Breast epithelium (tissue), 4 donors: ENCODE data around the gene SDR42E2. TPM values are rescaled to one million over a fixed set of nuclear protein-coding genes. Genes with fewer than 3 reads are reported as not detected.
A peak's percentile ranks its signal among the peaks of the same experiment; 100 is the strongest.

Experiments
- DNase-seq, 2 donors: peaks; one replicate each; pipeline ENCODE4 v3.0.0-alpha.2; 2019; ENCODE audit warnings: low spot score in 2 of 2
- H3K27ac ChIP-seq, 2 donors: fragments of 200-600 bp; sonication (generic) in 1 of 2; one replicate each; pipeline ENCODE4 v1.5.1; 2016 to 2019; ENCODE audit warnings: mild to moderate bottlenecking in 1 of 2
- H3K27me3 ChIP-seq, 2 donors: fragments of 200-600 bp; sonication (generic) in 1 of 2; one replicate each; pipeline versions ENCODE4 v1.5.1 to v1.6.0; 2017 to 2019; ENCODE audit warnings: control low read depth in 1 of 2, mild to moderate bottlenecking in 1 of 2
- H3K36me3 ChIP-seq: fragments of 200-600 bp; one replicate; pipeline ENCODE4 v1.5.1; 2019
- H3K4me1 ChIP-seq, 2 donors: fragments of 200-600 bp; sonication (generic); one replicate each; pipeline ENCODE4 v1.5.1; 2016 to 2019; ENCODE audit warnings: control low read depth in 1 of 2
- H3K4me3 ChIP-seq, 3 donors: fragments of 200-600 bp; sonication (generic); 1 replicate in 2 of 3; 2 replicates in 1 of 3; pipeline ENCODE4 v1.5.1; 2016 to 2019; ENCODE audit warnings: mild to moderate bottlenecking in 3 of 3, moderate library complexity in 2 of 3
- H3K9me3 ChIP-seq, 2 donors: fragments of 200-600 bp; sonication (generic) in 1 of 2; one replicate each; pipeline ENCODE4 v1.5.1; 2016 to 2019; ENCODE audit warnings: control low read depth in 1 of 2
- CTCF ChIP-seq, 3 donors: fragments of 450-650 bp; IDR thresholded peaks; one replicate each; pipeline ENCODE4 v1.5.1; 2016 to 2017; ENCODE audit warnings: antibody characterized with exemption in 3 of 3, mild to moderate bottlenecking in 3 of 3, moderate library complexity in 3 of 3
- POLR2A ChIP-seq: fragments of 450-650 bp; IDR thresholded peaks from one replicate; pipeline ENCODE4 v1.6.1; 2016; ENCODE audit warnings: antibody characterized with exemption, mild to moderate bottlenecking, moderate library complexity
- POLR2AphosphoS5 ChIP-seq, 3 donors: sonication (generic); formaldehyde crosslinking; IDR thresholded peaks; one replicate each; pipeline ENCODE4 v1.6.1; 2017; ENCODE audit warnings: antibody characterized with exemption in 3 of 3
- intact Hi-C: fragments of 100-400 bp; cut with DNase I; formaldehyde crosslinking; loops from one replicate; pipeline ENCODE4 v1.15.1; 2023; ENCODE audit warnings: low total_unique reads
- total RNA-seq, 3 donors: library from RNA; depleted of rRNA; stranded (reverse); fragments of >200 nt; gene quantifications; one replicate each; pipeline ENCODE4 v1.1.0, GENCODE V29; 2016

Gene SDR42E2
- total RNA-seq, 3 donors from 2014 or later = 0.16 TPM; not detected in 2

- H3K27ac ChIP-seq = no peak overlapping the region
These were observed 60.7 kb downstream of the SDR42E2 start for GRCh38 chr16:22222998-22223397.

GRCh38 chr16:22225060-22225459 is 62.8 kb downstream of the SDR42E2 start:
- H3K27ac ChIP-seq = peak overlapping the region; percentile 40 to 73
- H3K9me3 ChIP-seq = no peaks in the 10 kb centered on the region
- TF ChIP-seq POLR2AphosphoS5 (IDR thresholded peaks at IDR 0.05) (no peak), CTCF (IDR thresholded peaks at IDR 0.05) (no peak), POLR2A (no peak)
- H3K27me3 ChIP-seq = no peaks in the 10 kb centered on the region
- H3K36me3 ChIP-seq = no peaks in the 10 kb centered on the region
- H3K4me1 ChIP-seq = no peaks in the 10 kb centered on the region
- H3K4me3 ChIP-seq = no peak overlapping the region
- peak in 1 of 2 donors; percentile 40 for DNase-seq
- intact Hi-C loops = no loop called here

More at GRCh38 chr16:22222998-22223397, 60.7 kb downstream of the SDR42E2 start:
- Histone ChIP-seq H3K27me3 (no peaks in the 10 kb centered on the region), H3K4me3 (no peak overlapping the region), H3K9me3 (no peaks in the 10 kb centered on the region), H3K4me1 (no peaks in the 10 kb centered on the region), H3K36me3 (no peaks in the 10 kb centered on the region)
- intact Hi-C loops = no loop called here
- no peak for TF ChIP-seq POLR2AphosphoS5 (IDR thresholded peaks at IDR 0.05)
- no peak for TF ChIP-seq CTCF (IDR thresholded peaks at IDR 0.05)
- no peak for TF ChIP-seq POLR2A
- no peak for DNase-seq

DNA sequence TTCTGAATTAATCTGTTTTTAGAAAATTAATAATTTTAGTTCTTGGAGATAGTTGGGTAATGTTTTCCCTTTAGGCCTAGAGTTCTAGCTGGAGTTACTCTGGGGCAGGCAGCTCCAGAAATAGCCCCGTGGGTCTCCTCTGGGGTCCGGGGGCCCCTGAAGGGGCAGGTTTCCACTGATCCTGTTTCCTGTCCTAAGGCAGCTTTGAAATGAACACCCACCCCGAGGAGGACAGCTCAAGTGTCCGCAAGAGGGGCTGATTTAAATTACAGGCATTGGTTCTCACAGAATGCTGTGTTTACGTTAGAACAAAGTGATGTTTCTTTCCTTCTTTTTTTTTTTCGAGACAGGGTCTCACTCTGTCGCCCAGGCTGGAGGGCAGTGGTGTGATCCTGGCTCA is 67.6 kb downstream of the SDR42E2 start:
- intact Hi-C loops = no loop called here
- TF ChIP-seq CTCF (IDR thresholded peaks at IDR 0.05) (no peak), POLR2AphosphoS5 (IDR thresholded peaks at IDR 0.05) (no peak), POLR2A (no peak)
- no peaks in the 10 kb centered on the region for H3K36me3 ChIP-seq

DNA sequence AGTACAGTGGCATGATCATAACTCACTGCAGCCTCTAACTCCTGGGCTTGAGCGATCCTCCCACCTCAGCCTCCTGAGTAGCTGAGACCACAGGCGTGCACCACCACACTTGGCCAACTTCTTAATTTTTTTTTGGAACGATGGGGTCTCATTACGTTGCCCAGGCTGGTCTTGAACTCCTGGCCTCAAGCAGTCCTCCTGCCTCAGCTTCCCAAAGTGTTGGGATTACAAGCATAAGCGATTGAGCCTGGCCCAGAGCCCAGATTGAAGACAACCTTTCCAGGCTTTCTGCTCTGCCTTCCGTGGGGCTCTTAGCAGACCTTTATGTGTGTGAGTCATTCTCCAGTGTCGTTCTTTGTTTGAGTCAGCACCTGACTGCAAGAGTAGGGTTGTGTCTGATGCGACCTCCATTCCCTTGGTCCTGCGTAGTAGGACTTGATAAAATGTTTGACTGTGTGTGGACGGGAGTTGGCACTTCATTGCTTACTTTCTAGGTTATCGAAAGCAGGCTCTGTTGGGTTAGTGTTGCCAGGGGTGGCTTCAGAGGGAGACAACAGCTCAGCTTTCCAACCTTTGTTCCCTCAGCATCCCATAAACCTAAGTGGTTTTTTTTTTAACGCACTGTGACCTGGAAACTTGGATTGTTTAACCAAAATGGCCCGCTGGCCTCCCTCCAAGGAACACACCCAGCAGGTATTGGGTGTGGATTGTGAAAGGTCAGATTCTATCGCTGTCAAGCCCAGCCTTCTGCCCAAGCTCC is 70.2 kb downstream of the SDR42E2 start:
- H3K27me3 ChIP-seq = no peaks in the 10 kb centered on the region
- peak overlapping the region in 1 of 3 donors; percentile 34 for H3K4me3 ChIP-seq
- DNase-seq = peak; percentile 48 to 90
- no peak for TF ChIP-seq CTCF (IDR thresholded peaks at IDR 0.05)
- no peak for TF ChIP-seq POLR2A
- peak in 1 of 3 donors; percentile 49 for TF ChIP-seq POLR2AphosphoS5 (IDR thresholded peaks at IDR 0.05)
- no peaks in the 10 kb centered on the region for H3K4me1 ChIP-seq
- no peaks in the 10 kb centered on the region for H3K9me3 ChIP-seq
- intact Hi-C loops = no loop called here
- H3K36me3 ChIP-seq = no peaks in the 10 kb centered on the region
- H3K27ac ChIP-seq = peak overlapping the region; percentile 80 to 84

More for the DNA sequence above, 67.6 kb downstream of the SDR42E2 start:
- H3K27ac ChIP-seq = no peak overlapping the region
- H3K27me3 ChIP-seq = no peaks in the 10 kb centered on the region
- DNase-seq = no peak
- no peaks in the 10 kb centered on the region for H3K9me3 ChIP-seq
- no peak overlapping the region for H3K4me3 ChIP-seq
- H3K4me1 ChIP-seq = no peaks in the 10 kb centered on the region

- Histone ChIP-seq H3K4me1 (no peaks in the 10 kb centered on the region), H3K27ac (peak overlapping the region; percentile 80 to 84), H3K9me3 (no peaks in the 10 kb centered on the region), H3K4me3 (no peak overlapping the region), H3K36me3 (no peaks in the 10 kb centered on the region), H3K27me3 (no peaks in the 10 kb centered on the region)
- TF ChIP-seq POLR2A = no peak
- no peak for TF ChIP-seq CTCF (IDR thresholded peaks at IDR 0.05)
- no peak for TF ChIP-seq POLR2AphosphoS5 (IDR thresholded peaks at IDR 0.05)
- intact Hi-C loops = no loop called here
- no peak for DNase-seq
These were observed 70.7 kb downstream of the SDR42E2 start for GRCh38 chr16:22233037-22233372.
